ENCODE results near the gene URB1.
"Not testable (repeated sequence)": the region's sequence is repeated elsewhere in the genome, so short reads cannot be mapped to it uniquely, and the experiment has no call there.

GRCh38 chr21:32432982-32433660 is 40.3 kb upstream of the URB1 start:
- not testable (repeated sequence) for TF ChIP-seq CTCF (IDR thresholded peaks at IDR 0.05 in 4 of 5, conservative IDR thresholded peaks at IDR 0.05 in 1 of 5); POLR2A (IDR thresholded peaks at IDR 0.05)

All from gastrocnemius medialis (tissue), 4 donors.